Panc1 (cell line): ENCODE data around the gene LHPP. TPM values are rescaled to one million over a fixed set of nuclear protein-coding genes. Genes with fewer than 3 reads are reported as not detected.

ENCODE experiments used
- ATAC-seq: fragments of 200-7000 bp; cut with Tn5 transposase; 2 replicates; pipeline ENCODE4 v1.9.1; 2020; ENCODE audit warnings: mild to moderate bottlenecking, moderate library complexity
- BruUV-seq: library from RNA; stranded (reverse); fragments of 400-500 nt; replicated peaks from 2 replicates; lab custom pipeline; 2021; lab: Mats Ljungman, UMichigan
- CTCF ChIA-PET: fragments of 300-600 bp; sonication (Branson Sonifier 250); formaldehyde crosslinking; loops from one replicate; lab custom pipeline; 2022; ENCODE audit warnings: antibody characterized with exemption; lab: Charles Lee
- POLR2A ChIA-PET: fragments of 300-600 bp; sonication (Branson Sonifier 250); formaldehyde crosslinking; loops from one replicate; lab custom pipeline; 2022; ENCODE audit warnings: antibody characterized with exemption; lab: Charles Lee
- DNase-seq: peaks from one replicate; pipeline ENCODE4 v3.0.0-alpha.2; 2010; ENCODE audit warnings: low read depth, low spot score
- H3K27ac ChIP-seq: 2 replicates; pipeline ENCODE4 v1.5.1; 2011; ENCODE audit warnings: mild to moderate bottlenecking, low read length, inconsistent platforms
- H3K27me3 ChIP-seq: fragments of 200-500 bp; sonication (Bioruptor generic); 2 replicates; pipeline ENCODE4 v1.6.0; 2014; ENCODE audit warnings: low read length, inconsistent platforms; ENCODE audit not compliant: control insufficient read depth, insufficient read depth
- H3K36me3 ChIP-seq: fragments of 200-500 bp; sonication (Bioruptor generic); 2 replicates; pipeline ENCODE4 v1.5.1; 2014; ENCODE audit warnings: inconsistent platforms, mild to moderate bottlenecking, low read length, moderate library complexity; ENCODE audit not compliant: control insufficient read depth, insufficient read depth
- H3K4me1 ChIP-seq: 2 replicates; pipeline ENCODE4 v1.5.1; 2011; ENCODE audit warnings: inconsistent platforms, mild to moderate bottlenecking, low read length, moderate library complexity; ENCODE audit not compliant: control insufficient read depth, insufficient read depth
- H3K4me3 ChIP-seq, 2 experiments: 2 replicates each; pipeline ENCODE4 v1.5.1; 2011 to 2012; ENCODE audit warnings: low read depth in 2 of 2, low read length in 2 of 2, mild to moderate bottlenecking in 2 of 2, inconsistent platforms in 1 of 2, moderate library complexity in 1 of 2
- H3K9me3 ChIP-seq: fragments of 200-500 bp; sonication (Bioruptor generic); 2 replicates; pipeline ENCODE4 v1.5.1; 2014; ENCODE audit warnings: low read depth, mild to moderate bottlenecking, inconsistent platforms, low read length, moderate library complexity; ENCODE audit not compliant: control insufficient read depth, insufficient read depth
- CTCF ChIP-seq: fragments of 450-650 bp; IDR thresholded peaks from 2 replicates; pipeline ENCODE4 v1.5.1; 2017; ENCODE audit warnings: mild to moderate bottlenecking
- POLR2AphosphoS5 ChIP-seq: IDR thresholded peaks from 2 replicates; pipeline ENCODE4 v1.6.1; 2012; ENCODE audit warnings: mild to moderate bottlenecking, low read depth, low read length, moderate library complexity
- REST ChIP-seq, 2 experiments: IDR thresholded peaks; 2 replicates each; pipeline ENCODE4 v1.6.1; 2011 to 2012; ENCODE audit warnings: low read depth in 2 of 2, control low read depth in 1 of 2, low read length in 1 of 2, mild to moderate bottlenecking in 1 of 2, moderate library complexity in 1 of 2; ENCODE audit not compliant: insufficient read depth in 1 of 2
- SIN3A ChIP-seq: IDR thresholded peaks from 2 replicates; pipeline ENCODE4 v1.6.1; 2012; ENCODE audit warnings: low read depth, mild to moderate bottlenecking, low read length, moderate library complexity, borderline replicate concordance; ENCODE audit not compliant: insufficient read depth
- TCF7L2 ChIP-seq: IDR thresholded peaks from 2 replicates; pipeline ENCODE4 v1.6.1; 2011; ENCODE audit warnings: mild to moderate bottlenecking, low read depth, low read length, inconsistent platforms
- in situ Hi-C: cut with HindIII; loops from 2 replicates; pipeline ENCODE4 v1.10.0; 2016; ENCODE audit warnings: low sequenced_read_pairs, low pct_unique_long_range_greater_than_20kb
- intact Hi-C: fragments of 100-400 bp; cut with micrococcal nuclease; formaldehyde crosslinking; loops from one replicate; pipeline ENCODE4 v1.10.0; 2022; ENCODE audit not compliant: unreplicated experiment
- total RNA-seq: library from RNA; stranded (reverse); gene quantifications from one replicate; pipeline ENCODE4 v1.2.1, GENCODE V29; 2021; ENCODE audit not compliant: unreplicated experiment

LHPP gene
- total RNA-seq, 1 experiment from 2014 or later: 15.0 TPM

DNA sequence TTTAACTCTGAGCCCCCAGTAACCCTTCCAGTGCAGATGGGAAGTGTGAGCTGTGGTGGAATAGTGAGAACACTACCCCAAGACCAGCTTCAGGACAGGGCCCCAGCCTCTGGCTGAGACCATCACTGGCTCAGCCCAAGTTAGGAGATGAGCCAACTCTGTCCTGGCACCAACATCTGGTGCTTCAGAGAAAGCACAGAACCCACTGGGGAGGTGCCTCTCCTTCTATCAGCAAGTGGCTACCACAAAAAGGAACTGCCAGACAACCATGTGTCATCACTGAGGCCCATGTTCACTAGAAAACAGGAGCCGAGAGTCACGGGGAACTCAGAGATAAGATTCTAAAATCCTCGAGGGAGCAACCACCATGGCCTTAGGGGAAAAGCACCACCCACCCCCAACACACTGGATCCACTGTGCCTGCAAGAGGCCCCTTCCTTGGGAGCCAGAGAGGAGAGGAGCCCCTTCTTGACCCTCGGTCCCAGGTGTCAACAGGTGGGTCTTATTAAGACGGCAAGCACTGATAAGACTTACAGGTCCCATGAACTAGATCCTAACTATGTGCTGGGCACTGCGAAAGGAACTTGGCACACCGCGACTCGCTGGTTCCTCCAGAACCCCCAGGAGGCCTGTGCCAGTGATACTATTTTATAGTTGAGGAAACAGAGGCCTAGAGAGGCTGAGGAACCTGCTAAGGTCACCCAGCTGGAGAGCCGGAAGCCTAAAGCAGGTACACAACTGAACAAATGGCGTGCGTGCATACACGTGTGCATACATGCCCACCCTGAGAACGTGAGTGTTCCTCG lies 179.9 kb downstream of the LHPP start:
- no peak overlapping the region for H3K27ac ChIP-seq
- H3K27me3 ChIP-seq: no peaks in the 10 kb centered on the region
- no peak overlapping the region for H3K4me3 ChIP-seq
- ChIA-PET CTCF (no interaction called here), POLR2A (no interaction called here)
- H3K4me1 ChIP-seq: peaks cover 15% of the 10 kb centered on the region
- no TSS peak for BruUV-seq
- in situ Hi-C loops (no loop called here), intact Hi-C loops (no loop called here)
- DNase-seq (no peak), ATAC-seq (no peak)
- TF ChIP-seq CTCF (no peak), TCF7L2 (no peak), POLR2AphosphoS5 (no peak), REST (IDR thresholded peaks at IDR 0.05; ENCODE audit: insufficient read depth in 1 of 2, low read depth in 2 of 2, low read length in 1 of 2) (no peak), SIN3A (no peak)
- no peaks in the 10 kb centered on the region for H3K9me3 ChIP-seq
- no peaks in the 10 kb centered on the region for H3K36me3 ChIP-seq

- no TSS peak for BruUV-seq
- in situ Hi-C loops: no loop called here
- Histone ChIP-seq H3K4me3 (no peak overlapping the region), H3K4me1 (peaks cover 21% of the 10 kb centered on the region), H3K27me3 (no peaks in the 10 kb centered on the region), H3K27ac (no peak overlapping the region), H3K9me3 (no peaks in the 10 kb centered on the region), H3K36me3 (no peaks in the 10 kb centered on the region)
- no peak for TF ChIP-seq REST (IDR thresholded peaks at IDR 0.05; ENCODE audit: insufficient read depth in 1 of 2, low read depth in 2 of 2, low read length in 1 of 2)
- TF ChIP-seq CTCF: no peak
- DNase-seq (no peak), ATAC-seq (no peak)
- ChIA-PET CTCF (no interaction called here), POLR2A (no interaction called here)
- intact Hi-C loops: no loop called here
Observed at GRCh38 chr10:124642088-124642710, 180.6 kb downstream of the LHPP start.
